Esophagus muscularis mucosa (tissue), 4 donors: Measurements from ENCODE around the gene CBX4. TPM values are rescaled to one million over a fixed set of nuclear protein-coding genes. Genes with fewer than 3 reads are reported as not detected.

Source experiments
- DNase-seq: peaks from one replicate; pipeline ENCODE4 v3.0.0-alpha.2; 2017; ENCODE audit errors: extremely low spot score
- H3K27ac ChIP-seq, 4 donors: fragments of 200-600 bp; sonication (generic); replicated peaks in 1 of 4; 1 replicate in 3 of 4; 2 replicates in 1 of 4; pipeline ENCODE4 v1.5.1; 2016 to 2019; ENCODE audit warnings: mild to moderate bottlenecking in 1 of 4
- H3K27me3 ChIP-seq, 4 donors: fragments of 200-600 bp; sonication (generic); one replicate each; pipeline versions ENCODE4 v1.5.1 to v1.6.0; 2016 to 2019
- H3K36me3 ChIP-seq, 4 donors: fragments of 200-600 bp; sonication (generic); one replicate each; pipeline ENCODE4 v1.5.1; 2016 to 2019
- H3K4me1 ChIP-seq, 4 donors: fragments of 200-600 bp; sonication (generic); one replicate each; pipeline ENCODE4 v1.5.1; 2016 to 2019
- H3K4me3 ChIP-seq, 4 donors: fragments of 200-600 bp; sonication (generic); 1 replicate in 2 of 4; 2 replicates in 2 of 4; pipeline ENCODE4 v1.5.1; 2016 to 2019; ENCODE audit warnings: mild to moderate bottlenecking in 4 of 4, moderate library complexity in 1 of 4
- H3K9me3 ChIP-seq, 4 donors: fragments of 200-600 bp; sonication (generic); 1 replicate in 3 of 4; 2 replicates in 1 of 4; pipeline ENCODE4 v1.5.1; 2016 to 2019
- EP300 ChIP-seq: sonication (generic); formaldehyde crosslinking; IDR thresholded peaks from one replicate; pipeline ENCODE4 v1.6.1; 2017; ENCODE audit warnings: antibody characterized with exemption
- POLR2A ChIP-seq: fragments of 450-650 bp; IDR thresholded peaks from one replicate; pipeline ENCODE4 v1.6.1; 2017; ENCODE audit warnings: antibody characterized with exemption, moderate library complexity, mild to moderate bottlenecking, low read depth
- POLR2AphosphoS5 ChIP-seq, 2 donors: sonication (generic); formaldehyde crosslinking; IDR thresholded peaks; one replicate each; pipeline ENCODE4 v1.6.1; 2017; ENCODE audit warnings: antibody characterized with exemption in 2 of 2
- WGBS: methylation state at CpG from one replicate; pipeline ENCODE4 v1.1.5; 2018; 5-methylcytosine and 5-hydroxymethylcytosine counted together
- intact Hi-C: fragments of 100-400 bp; cut with DNase I; formaldehyde crosslinking; loops from one replicate; pipeline ENCODE4 v1.15.1; 2023
- total RNA-seq, 4 donors: library from RNA; depleted of rRNA; stranded (reverse); fragments of >200 nt; gene quantifications; one replicate each; pipeline versions ENCODE4 v1.1.0 to v1.2.1, GENCODE V29; 2016
- TF ChIP-seq, protein P1 (sequence below), 3 experiments: fragments of 200-600 bp in 2 of 3; fragments of 450-650 bp in 1 of 3; sonication (generic) in 2 of 3; IDR thresholded peaks; one replicate each; pipeline ENCODE4 v1.5.1; 2017 to 2019; ENCODE audit warnings: antibody characterized with exemption in 3 of 3, mild to moderate bottlenecking in 2 of 3, moderate library complexity in 1 of 3

CBX4 gene
- total RNA-seq, 4 donors from 2014 or later, result 6.6 to 14.1 (median 12.3) TPM

DNA sequence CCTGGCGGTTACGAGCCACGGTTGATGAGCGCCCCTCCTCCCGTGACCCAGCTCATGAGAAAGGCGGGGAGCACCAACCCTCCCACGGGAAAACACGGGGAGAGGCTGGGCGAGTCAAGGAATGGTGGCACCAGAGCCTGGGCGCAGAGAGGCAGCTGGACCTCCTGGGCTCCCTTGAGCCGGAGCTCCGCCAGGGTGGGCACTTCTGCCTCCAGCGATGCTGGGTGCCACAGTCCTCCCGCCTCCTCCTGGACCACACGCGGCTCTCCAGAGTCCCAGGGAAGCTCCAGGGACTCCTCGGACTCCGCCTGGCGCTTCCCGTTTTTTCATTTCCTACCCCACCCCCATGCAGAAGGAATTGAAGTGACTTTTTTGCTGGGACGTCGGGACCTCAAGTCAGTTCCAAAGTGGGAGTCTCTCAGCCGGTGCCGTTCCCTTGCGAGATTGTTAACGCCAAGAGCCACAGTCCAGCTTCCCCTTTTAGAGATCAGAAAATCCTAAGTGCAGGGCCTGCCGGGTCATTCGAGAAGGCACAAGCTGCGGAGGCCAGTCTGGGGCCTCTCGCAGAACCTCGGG lies 35.7 kb downstream of the CBX4 start:
- WGBS, result 10% methylated on average over 11 of the region's 31 CpGs
- DNase-seq, result no peak
- peaks cover 69 to 100% (median 99%) of the 10 kb centered on the region in 4 donors for H3K27me3 ChIP-seq
- TF ChIP-seq, protein P1, sequence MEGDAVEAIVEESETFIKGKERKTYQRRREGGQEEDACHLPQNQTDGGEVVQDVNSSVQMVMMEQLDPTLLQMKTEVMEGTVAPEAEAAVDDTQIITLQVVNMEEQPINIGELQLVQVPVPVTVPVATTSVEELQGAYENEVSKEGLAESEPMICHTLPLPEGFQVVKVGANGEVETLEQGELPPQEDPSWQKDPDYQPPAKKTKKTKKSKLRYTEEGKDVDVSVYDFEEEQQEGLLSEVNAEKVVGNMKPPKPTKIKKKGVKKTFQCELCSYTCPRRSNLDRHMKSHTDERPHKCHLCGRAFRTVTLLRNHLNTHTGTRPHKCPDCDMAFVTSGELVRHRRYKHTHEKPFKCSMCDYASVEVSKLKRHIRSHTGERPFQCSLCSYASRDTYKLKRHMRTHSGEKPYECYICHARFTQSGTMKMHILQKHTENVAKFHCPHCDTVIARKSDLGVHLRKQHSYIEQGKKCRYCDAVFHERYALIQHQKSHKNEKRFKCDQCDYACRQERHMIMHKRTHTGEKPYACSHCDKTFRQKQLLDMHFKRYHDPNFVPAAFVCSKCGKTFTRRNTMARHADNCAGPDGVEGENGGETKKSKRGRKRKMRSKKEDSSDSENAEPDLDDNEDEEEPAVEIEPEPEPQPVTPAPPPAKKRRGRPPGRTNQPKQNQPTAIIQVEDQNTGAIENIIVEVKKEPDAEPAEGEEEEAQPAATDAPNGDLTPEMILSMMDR (IDR thresholded peaks at IDR 0.05), result no peak
- TF ChIP-seq POLR2A (no peak), EP300 (no peak), POLR2AphosphoS5 (IDR thresholded peaks at IDR 0.05) (no peak)
- H3K27ac ChIP-seq, result no peak overlapping the region
- H3K36me3 ChIP-seq, result no peaks in the 10 kb centered on the region
- intact Hi-C loops, result no loop called here
- no peaks in the 10 kb centered on the region for H3K9me3 ChIP-seq
- H3K4me3 ChIP-seq, result no peak overlapping the region
- H3K4me1 ChIP-seq, result peaks cover 45 to 56% (median 52%) of the 10 kb centered on the region in 4 donors

DNA sequence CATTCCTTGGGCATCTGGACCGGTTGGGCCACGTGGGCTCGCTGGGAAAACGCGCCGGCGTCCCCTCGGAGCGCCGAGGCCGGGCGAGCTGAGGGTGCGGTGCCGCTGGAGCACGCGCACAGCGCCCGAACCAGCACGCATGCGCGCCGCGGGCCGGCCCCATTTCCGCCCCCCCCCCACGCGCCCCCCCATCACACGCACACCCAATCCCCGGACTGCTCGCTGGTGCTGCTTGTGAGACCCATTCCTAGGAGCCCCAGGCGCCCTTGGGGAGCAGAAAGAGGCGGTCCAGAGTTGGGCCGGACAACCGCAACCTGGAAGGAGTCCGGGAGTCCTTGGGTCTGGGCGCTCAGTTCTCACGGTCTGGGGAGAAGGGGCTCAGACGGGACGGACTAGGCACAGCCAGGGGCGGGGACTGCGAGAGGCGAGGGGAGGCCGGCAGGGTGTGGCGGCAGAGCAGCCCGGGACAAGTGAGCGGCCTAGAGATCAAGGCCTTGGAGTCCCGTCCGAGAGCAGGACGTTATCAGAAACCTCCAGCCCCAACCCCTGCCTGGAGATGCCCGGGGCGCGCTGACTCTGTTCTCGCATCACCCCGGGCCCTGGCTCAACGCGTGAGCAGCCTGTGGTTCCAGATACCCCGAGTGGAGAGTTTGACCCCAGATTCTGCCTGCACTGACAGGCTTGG lies 36.4 kb downstream of the CBX4 start:
- intact Hi-C loops, result no loop called here
- Histone ChIP-seq H3K9me3 (no peaks in the 10 kb centered on the region), H3K27me3 (peaks cover 72 to 100% (median 99%) of the 10 kb centered on the region in 4 donors), H3K4me3 (no peak overlapping the region), H3K27ac (no peak overlapping the region), H3K36me3 (no peaks in the 10 kb centered on the region), H3K4me1 (peaks cover 52 to 62% (median 58%) of the 10 kb centered on the region in 4 donors)
- TF ChIP-seq, protein P1 (IDR thresholded peaks at IDR 0.05), result no peak
- TF ChIP-seq POLR2A (no peak), EP300 (no peak), POLR2AphosphoS5 (IDR thresholded peaks at IDR 0.05) (no peak)
- WGBS, result 37% methylated on average over 32 of the region's 57 CpGs
- DNase-seq, result no peak

DNA sequence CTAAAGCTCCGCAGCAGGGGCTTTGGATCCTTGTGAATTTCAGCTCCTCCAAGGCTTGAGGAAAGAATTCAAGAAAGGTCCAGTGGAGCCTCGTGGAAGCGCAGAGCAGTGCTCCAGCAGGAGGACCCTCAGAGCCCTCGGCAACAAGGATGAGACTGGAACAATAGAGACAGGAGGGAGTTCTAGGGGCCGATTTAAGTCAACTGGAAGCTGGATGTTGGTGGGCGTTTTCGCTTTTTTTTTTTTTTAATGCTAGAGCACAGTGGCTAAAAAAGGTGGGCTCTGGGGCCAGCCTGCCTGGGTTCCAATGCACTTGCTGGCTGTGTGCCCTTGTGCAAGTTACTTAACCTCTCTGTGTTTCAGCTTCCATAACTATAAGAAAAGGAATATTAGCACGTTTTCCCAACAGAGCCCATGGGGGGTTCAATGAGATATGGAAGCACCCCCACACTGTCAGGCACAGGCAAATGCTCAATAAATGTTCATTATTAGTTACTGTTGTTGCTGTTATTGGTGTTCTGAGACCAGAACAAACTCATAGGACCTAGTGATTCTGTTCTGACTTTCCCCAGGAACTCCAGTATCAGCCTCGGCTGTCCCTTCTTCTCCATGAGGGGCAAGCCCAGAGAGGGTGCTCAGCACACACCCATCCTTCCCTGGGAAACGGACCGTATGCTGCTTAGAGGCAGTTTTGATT lies 37.1 kb downstream of the CBX4 start:
- no peak for TF ChIP-seq POLR2AphosphoS5 (IDR thresholded peaks at IDR 0.05)
- H3K9me3 ChIP-seq, result no peaks in the 10 kb centered on the region
- H3K27me3 ChIP-seq, result peaks cover 70 to 96% (median 94%) of the 10 kb centered on the region in 4 donors
- 13% methylated on average over 9 of the region's 11 CpGs for WGBS
- no peak for DNase-seq
- intact Hi-C loops, result no loop called here
- H3K36me3 ChIP-seq, result no peaks in the 10 kb centered on the region
- peaks cover 54 to 68% (median 64%) of the 10 kb centered on the region in 4 donors for H3K4me1 ChIP-seq
- H3K4me3 ChIP-seq, result no peak overlapping the region
- no peak overlapping the region for H3K27ac ChIP-seq

DNA sequence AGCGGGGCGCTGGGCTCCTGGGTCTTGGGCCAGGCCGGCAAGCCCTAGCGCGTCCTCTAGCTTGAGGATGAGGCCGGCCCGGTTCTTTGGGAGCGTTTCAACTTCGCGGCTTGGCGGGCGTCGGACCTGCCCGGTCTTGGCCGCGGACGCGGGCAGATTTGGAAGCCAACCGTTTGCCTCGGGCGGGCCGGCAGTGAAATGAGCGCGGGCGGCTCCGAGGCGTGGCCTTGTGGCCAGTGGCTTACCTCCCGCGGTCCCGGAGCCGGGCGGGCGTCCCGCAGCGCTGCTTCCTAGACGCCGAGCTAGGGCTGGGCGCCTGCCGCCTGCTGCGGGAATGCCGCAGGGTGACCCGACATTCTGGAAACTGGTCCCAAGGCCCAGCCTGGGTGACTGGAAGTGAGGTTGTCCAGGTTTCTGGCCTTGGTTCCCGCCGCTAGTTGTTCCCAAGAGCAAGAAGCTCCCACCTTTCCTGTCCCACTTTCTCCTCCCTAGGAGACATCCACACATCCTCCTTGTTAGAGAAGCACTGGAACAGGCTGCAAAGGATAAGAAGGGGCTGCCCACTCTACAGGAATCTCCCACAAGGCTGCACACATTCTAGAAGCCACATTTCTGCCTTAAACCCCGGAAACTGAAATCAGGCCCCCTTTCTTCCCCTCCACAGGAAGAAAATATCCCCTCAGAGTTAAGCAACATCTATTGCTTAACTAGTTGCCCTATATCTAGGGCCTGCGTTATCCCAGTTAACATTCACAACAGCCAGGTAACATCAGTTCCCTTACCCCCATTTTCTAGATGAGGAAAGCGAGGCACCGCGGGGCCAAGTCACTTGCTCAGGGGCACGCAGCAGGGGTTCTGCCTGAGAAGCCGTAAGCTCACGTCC lies 37.8 kb downstream of the CBX4 start:
- DNase-seq, result no peak
- 26% methylated on average over 10 of the region's 52 CpGs for WGBS
- H3K9me3 ChIP-seq, result no peaks in the 10 kb centered on the region
- no peak for TF ChIP-seq EP300
- no peak for TF ChIP-seq POLR2A
- TF ChIP-seq POLR2AphosphoS5 (IDR thresholded peaks at IDR 0.05), result no peak
- TF ChIP-seq, protein P1 (IDR thresholded peaks at IDR 0.05), result no peak
- H3K4me3 ChIP-seq, result peak overlapping the region in 1 of 4 donors; percentile 2
- intact Hi-C loops, result no loop called here
- H3K4me1 ChIP-seq, result peaks cover 57 to 72% (median 67%) of the 10 kb centered on the region in 4 donors
- H3K27ac ChIP-seq, result no peak overlapping the region
- peaks cover 70 to 88% (median 86%) of the 10 kb centered on the region in 4 donors for H3K27me3 ChIP-seq
- H3K36me3 ChIP-seq, result no peaks in the 10 kb centered on the region
